ENCODE results near the gene CDC42BPB. TPM values are rescaled to one million over a fixed set of nuclear protein-coding genes. Genes with fewer than 3 reads are reported as not detected.

Gene CDC42BPB
- total RNA-seq, 2 experiments from 2014 or later: 6.6 to 7.6 TPM

DNA sequence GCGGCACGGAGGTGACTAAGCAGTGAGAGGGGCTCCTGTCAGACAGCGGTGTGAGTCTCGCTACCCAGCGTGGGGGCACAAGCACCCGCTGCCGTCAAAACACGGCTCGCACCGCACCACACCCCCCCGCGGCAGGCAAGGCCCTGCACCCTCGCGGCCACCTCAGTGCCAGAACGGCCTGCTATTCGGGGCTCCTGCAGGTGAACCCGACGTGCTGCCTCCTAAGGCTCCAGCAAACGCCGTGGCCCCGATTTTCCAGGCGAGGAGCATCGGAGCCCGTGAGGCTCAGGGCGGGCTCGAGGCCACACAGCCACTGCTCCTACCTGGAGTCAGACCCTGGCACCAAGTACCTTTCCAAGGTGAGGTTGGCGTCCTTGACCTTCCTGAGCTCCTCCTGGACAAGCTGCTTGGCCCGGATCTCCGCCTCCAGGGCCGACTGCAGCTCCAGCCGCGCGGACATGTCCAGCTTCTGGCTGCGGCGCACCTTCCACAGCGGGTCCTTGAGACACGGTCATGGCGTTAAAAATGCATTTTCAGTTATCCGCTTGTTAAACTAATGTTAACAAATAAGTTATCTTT, 93.1 kb downstream of the CDC42BPB start:
- intact Hi-C loops (cut with DNase I, micrococcal nuclease): no loop called here
- Histone ChIP-seq H3K4me3 (ENCODE audit: low read length) (no peak overlapping the region), H3K27ac (ENCODE audit: low read depth in 1 of 2, low read length in 2 of 2) (no peak overlapping the region), H3K36me3 (ENCODE audit: insufficient read depth, low read length) (no peaks in the 10 kb centered on the region), H3K9me3 (ENCODE audit: control insufficient read depth in 1 of 2, insufficient read depth in 1 of 2, low read length in 2 of 2) (no peaks in the 10 kb centered on the region), H3K4me1 (ENCODE audit: insufficient read depth, low read length) (no peaks in the 10 kb centered on the region), H3K27me3 (ENCODE audit: control insufficient read depth in 1 of 2, insufficient read depth in 2 of 2, low read length in 2 of 2) (no peaks in the 10 kb centered on the region)
- Mint-ChIP-seq H3K27me3 (no peaks in the 10 kb centered on the region), H3K4me1 (ENCODE audit: low read depth) (no peaks in the 10 kb centered on the region), H3K36me3 (ENCODE audit: low read depth) (peaks cover 29% of the 10 kb centered on the region), H3K27ac (no peak overlapping the region), H3K9me3 (no peaks in the 10 kb centered on the region), H3K4me3 (no peak overlapping the region)
- TF ChIP-seq, protein P1, sequence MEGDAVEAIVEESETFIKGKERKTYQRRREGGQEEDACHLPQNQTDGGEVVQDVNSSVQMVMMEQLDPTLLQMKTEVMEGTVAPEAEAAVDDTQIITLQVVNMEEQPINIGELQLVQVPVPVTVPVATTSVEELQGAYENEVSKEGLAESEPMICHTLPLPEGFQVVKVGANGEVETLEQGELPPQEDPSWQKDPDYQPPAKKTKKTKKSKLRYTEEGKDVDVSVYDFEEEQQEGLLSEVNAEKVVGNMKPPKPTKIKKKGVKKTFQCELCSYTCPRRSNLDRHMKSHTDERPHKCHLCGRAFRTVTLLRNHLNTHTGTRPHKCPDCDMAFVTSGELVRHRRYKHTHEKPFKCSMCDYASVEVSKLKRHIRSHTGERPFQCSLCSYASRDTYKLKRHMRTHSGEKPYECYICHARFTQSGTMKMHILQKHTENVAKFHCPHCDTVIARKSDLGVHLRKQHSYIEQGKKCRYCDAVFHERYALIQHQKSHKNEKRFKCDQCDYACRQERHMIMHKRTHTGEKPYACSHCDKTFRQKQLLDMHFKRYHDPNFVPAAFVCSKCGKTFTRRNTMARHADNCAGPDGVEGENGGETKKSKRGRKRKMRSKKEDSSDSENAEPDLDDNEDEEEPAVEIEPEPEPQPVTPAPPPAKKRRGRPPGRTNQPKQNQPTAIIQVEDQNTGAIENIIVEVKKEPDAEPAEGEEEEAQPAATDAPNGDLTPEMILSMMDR (IDR thresholded peaks at IDR 0.05): no peak
- DNase-seq (no peak), ATAC-seq (ENCODE audit: poor library complexity) (no peak)
- ChIA-PET POLR2A (no interaction called here), CTCF (no interaction called here)

DNA sequence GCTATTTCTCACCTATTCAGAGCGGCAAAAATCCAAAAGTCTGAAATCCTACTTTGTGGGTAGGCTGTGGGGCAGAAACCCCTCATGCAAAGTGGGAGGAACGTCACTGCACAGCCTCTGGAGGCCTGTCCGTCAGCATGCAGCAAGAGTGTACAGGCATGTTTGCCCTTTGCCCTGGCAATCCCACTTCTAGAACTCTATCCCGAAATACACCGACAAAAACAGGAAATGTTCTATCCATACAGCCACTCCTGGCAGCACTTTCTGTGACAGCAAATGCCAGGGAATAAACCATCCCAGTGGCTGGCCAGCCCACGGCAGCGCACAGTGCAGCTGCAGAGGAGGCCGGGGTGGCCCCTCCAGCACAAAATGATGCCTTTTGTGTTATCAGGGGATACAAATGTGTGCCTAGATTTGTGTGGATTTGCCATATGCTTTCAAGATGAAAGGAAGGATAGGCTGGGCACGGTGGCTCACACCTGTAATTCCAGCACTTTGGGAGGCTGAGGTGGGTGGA, 95.2 kb downstream of the CDC42BPB start:
- Mint-ChIP-seq H3K36me3 (ENCODE audit: low read depth) (peaks cover 28% of the 10 kb centered on the region), H3K4me1 (ENCODE audit: low read depth) (no peaks in the 10 kb centered on the region), H3K4me3 (no peak overlapping the region), H3K27ac (no peak overlapping the region), H3K27me3 (no peaks in the 10 kb centered on the region), H3K9me3 (no peaks in the 10 kb centered on the region)
- Histone ChIP-seq H3K27ac (ENCODE audit: low read depth in 1 of 2, low read length in 2 of 2) (no peak overlapping the region), H3K9me3 (ENCODE audit: control insufficient read depth in 1 of 2, insufficient read depth in 1 of 2, low read length in 2 of 2) (no peaks in the 10 kb centered on the region), H3K4me1 (ENCODE audit: insufficient read depth, low read length) (no peaks in the 10 kb centered on the region), H3K27me3 (ENCODE audit: control insufficient read depth in 1 of 2, insufficient read depth in 2 of 2, low read length in 2 of 2) (no peaks in the 10 kb centered on the region), H3K4me3 (ENCODE audit: low read length) (no peak overlapping the region), H3K36me3 (ENCODE audit: insufficient read depth, low read length) (no peaks in the 10 kb centered on the region)
- ATAC-seq (ENCODE audit: poor library complexity) (no peak), DNase-seq (no peak)
- intact Hi-C loops (cut with DNase I, micrococcal nuclease): no loop called here
- CTCF ChIA-PET: no interaction called here
- POLR2A ChIA-PET: no interaction called here
- TF ChIP-seq, protein P1 (IDR thresholded peaks at IDR 0.05): no peak

DNA sequence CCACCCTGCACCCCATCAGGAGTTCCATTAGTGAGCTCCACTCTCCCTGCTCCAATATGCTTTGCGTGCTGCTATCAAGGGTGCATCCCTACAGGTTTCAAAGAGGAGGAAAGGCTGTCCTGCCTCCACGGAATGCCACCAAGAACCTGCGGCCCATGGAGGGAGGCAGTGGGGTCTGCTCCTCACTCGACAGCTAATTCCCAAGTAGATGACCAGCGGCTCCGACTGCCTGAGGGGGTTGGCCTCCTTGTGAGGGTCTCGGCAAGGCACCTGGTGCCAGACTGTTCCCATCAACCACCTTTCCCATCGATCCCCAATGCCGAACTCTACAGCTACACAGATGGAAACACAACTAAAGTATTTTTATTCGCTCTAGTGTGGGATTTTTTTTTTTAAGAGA, 98.9 kb downstream of the CDC42BPB start:
- Histone ChIP-seq H3K9me3 (ENCODE audit: control insufficient read depth in 1 of 2, insufficient read depth in 1 of 2, low read length in 2 of 2) (no peaks in the 10 kb centered on the region), H3K27ac (ENCODE audit: low read depth in 1 of 2, low read length in 2 of 2) (no peak overlapping the region), H3K4me3 (ENCODE audit: low read length) (no peak overlapping the region), H3K4me1 (ENCODE audit: insufficient read depth, low read length) (no peaks in the 10 kb centered on the region), H3K36me3 (ENCODE audit: insufficient read depth, low read length) (no peaks in the 10 kb centered on the region), H3K27me3 (ENCODE audit: control insufficient read depth in 1 of 2, insufficient read depth in 2 of 2, low read length in 2 of 2) (no peaks in the 10 kb centered on the region)
- ATAC-seq (ENCODE audit: poor library complexity): no peak
- no peak for DNase-seq
- ChIA-PET POLR2A (no interaction called here), CTCF (no interaction called here)
- Mint-ChIP-seq H3K27me3 (no peaks in the 10 kb centered on the region), H3K27ac (no peak overlapping the region), H3K4me1 (ENCODE audit: low read depth) (no peaks in the 10 kb centered on the region), H3K36me3 (ENCODE audit: low read depth) (peaks cover 18% of the 10 kb centered on the region), H3K9me3 (no peaks in the 10 kb centered on the region), H3K4me3 (no peak overlapping the region)
- intact Hi-C loops (cut with DNase I, micrococcal nuclease): no loop called here
- TF ChIP-seq, protein P1 (IDR thresholded peaks at IDR 0.05): no peak
